Naive thymus-derived CD4-positive, alpha-beta T cell (primary cell): ENCODE measurements around the gene MBTPS1. TPM values are rescaled to one million over a fixed set of nuclear protein-coding genes. Genes with fewer than 3 reads are reported as not detected.
A peak's percentile ranks its signal among the peaks of the same experiment; 100 is the strongest.

Source experiments
- ATAC-seq: fragments of 150-1000 bp; cut with Tn5 transposase; 2 replicates; pipeline ENCODE4 v1.10.0; 2021; ENCODE audit warnings: mild to moderate bottlenecking, moderate library complexity
- CTCF ChIA-PET: fragments of 350-600 bp; sonication (Branson Sonifier 250); formaldehyde crosslinking; loops from one replicate; lab custom pipeline; 2021; ENCODE audit warnings: antibody characterized with exemption; lab: Charles Lee
- POLR2A ChIA-PET: fragments of 350-600 bp; sonication (Branson Sonifier 250); formaldehyde crosslinking; loops from one replicate; lab custom pipeline; 2021; ENCODE audit warnings: antibody characterized with exemption, inconsistent platforms; lab: Charles Lee
- DNase-seq, 9 donors: peaks; one replicate each; pipeline versions ENCODE4 v3.0.0 to v3.0.0-alpha.2; 2020 to 2022; ENCODE audit warnings: mixed read lengths in 1 of 9
- H3K27ac ChIP-seq: one replicate; pipeline ENCODE4 v1.7.0; 2013; ENCODE audit warnings: mild to moderate bottlenecking, low read depth, low read length, moderate library complexity
- H3K27me3 ChIP-seq, 2 donors: one replicate each; pipeline ENCODE4 v1.7.0; 2013; ENCODE audit warnings: low read length in 2 of 2, mild to moderate bottlenecking in 2 of 2, moderate library complexity in 2 of 2; ENCODE audit not compliant: control insufficient read depth in 2 of 2, insufficient read depth in 2 of 2
- H3K36me3 ChIP-seq, 3 experiments: 1 replicate in 2 of 3; 2 replicates in 1 of 3; pipeline ENCODE4 v1.7.0; 2013; ENCODE audit warnings: low read length in 3 of 3, mild to moderate bottlenecking in 3 of 3, moderate library complexity in 1 of 3; ENCODE audit not compliant: insufficient read depth in 3 of 3, control insufficient read depth in 2 of 3
- H3K4me1 ChIP-seq, 2 donors: one replicate each; pipeline ENCODE4 v1.7.0; 2013; ENCODE audit warnings: low read length in 2 of 2, mild to moderate bottlenecking in 2 of 2, moderate library complexity in 1 of 2; ENCODE audit not compliant: control insufficient read depth in 2 of 2, insufficient read depth in 2 of 2
- H3K4me3 ChIP-seq: 2 replicates; pipeline ENCODE4 v1.7.0; 2013; ENCODE audit warnings: mild to moderate bottlenecking, low read length
- H3K9me3 ChIP-seq, 3 experiments: 1 replicate in 2 of 3; 2 replicates in 1 of 3; pipeline ENCODE4 v1.7.0; 2013; ENCODE audit warnings: low read length in 3 of 3; ENCODE audit not compliant: control insufficient read depth in 2 of 3
- H3K27ac Mint-ChIP-seq, 9 donors: one replicate each; pipeline ENCODE4 v1.8.0; 2020 to 2022; ENCODE audit warnings: mixed read lengths in 9 of 9, mild to moderate bottlenecking in 8 of 9, moderate library complexity in 5 of 9, inconsistent platforms in 2 of 9
- H3K27me3 Mint-ChIP-seq, 5 donors: one replicate each; pipeline ENCODE4 v1.8.0; 2021 to 2022; ENCODE audit warnings: mixed read lengths in 5 of 5, mild to moderate bottlenecking in 1 of 5
- H3K36me3 Mint-ChIP-seq, 5 donors: one replicate each; pipeline ENCODE4 v1.8.0; 2020 to 2022; ENCODE audit warnings: mixed read lengths in 5 of 5, mild to moderate bottlenecking in 3 of 5, inconsistent platforms in 1 of 5
- H3K4me1 Mint-ChIP-seq, 7 donors: one replicate each; pipeline ENCODE4 v1.8.0; 2020 to 2022; ENCODE audit warnings: mixed read lengths in 7 of 7, mild to moderate bottlenecking in 3 of 7, inconsistent platforms in 1 of 7
- H3K4me3 Mint-ChIP-seq, 10 donors: one replicate each; pipeline ENCODE4 v1.8.0; 2020 to 2022; ENCODE audit warnings: mild to moderate bottlenecking in 10 of 10, mixed read lengths in 10 of 10, moderate library complexity in 6 of 10, inconsistent platforms in 2 of 10
- H3K9me3 Mint-ChIP-seq, 11 donors: one replicate each; pipeline ENCODE4 v1.8.0; 2020 to 2022; ENCODE audit warnings: mixed read lengths in 11 of 11, mild to moderate bottlenecking in 4 of 11, inconsistent platforms in 1 of 11, moderate library complexity in 1 of 11
- intact Hi-C, 2 donors: fragments of 100-400 bp; cut with micrococcal nuclease; formaldehyde crosslinking; loops; one replicate each; pipeline ENCODE4 v1.15.1; 2023
- polyA plus RNA-seq, 2 donors: library from polyadenylated mRNA; unstranded; fragments of 300-500 nt; fragmentation: Illumina TruSeq; gene quantifications; one replicate each; pipeline ENCODE4 v1.2.3, GENCODE V29; 2021
- total RNA-seq, 6 experiments: library from RNA in 5 of 6; stranded (reverse) in 5 of 6; gene quantifications; 1 replicate in 5 of 6; 2 replicates in 1 of 6; pipeline ENCODE4 v1.2.3 and lab custom pipeline; 2021 to 2026

Gene MBTPS1
- total and polyA plus RNA-seq, 7 experiments from 2014 or later: 48.6 to 157 (median 111) TPM

DNA sequence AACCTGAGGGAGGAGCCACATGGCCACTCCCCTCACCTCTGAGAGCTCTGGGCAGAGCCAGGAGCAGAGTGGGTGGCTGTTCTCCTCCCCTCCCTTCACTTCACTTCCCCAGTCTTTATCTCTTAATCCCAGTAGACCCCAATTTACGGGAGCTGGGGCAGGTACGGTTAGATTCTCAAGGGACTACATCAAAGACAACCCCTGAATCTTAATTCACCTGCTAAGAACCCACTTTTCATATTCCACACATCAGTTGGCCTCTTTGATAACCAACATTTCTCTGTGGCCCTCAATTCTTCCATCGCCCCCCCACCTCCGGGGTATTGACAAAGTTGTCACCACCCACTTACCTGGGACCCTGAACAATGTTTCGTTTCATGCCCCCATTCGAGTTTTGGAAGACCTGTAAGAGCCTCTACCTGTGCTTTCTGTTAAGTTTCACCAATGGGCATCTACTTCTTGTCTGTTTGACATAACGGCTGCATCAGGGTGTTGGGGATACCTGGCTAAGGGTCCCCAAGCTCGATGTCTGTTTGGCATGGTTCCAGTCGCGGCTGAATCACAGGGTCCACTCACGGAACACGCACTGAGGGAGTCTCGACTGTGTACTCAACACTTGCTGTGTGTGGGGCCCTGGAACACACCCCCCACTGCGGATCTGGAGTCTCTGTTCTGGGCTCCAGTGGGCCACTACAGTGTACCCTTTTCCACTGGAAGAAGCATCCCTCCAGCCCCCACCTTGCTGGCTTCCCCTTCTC lies 102.0 kb downstream of the MBTPS1 start:
- Mint-ChIP-seq H3K36me3 (no peaks in the 10 kb centered on the region), H3K27ac (no peak overlapping the region), H3K27me3 (peaks cover 0 to 11% (median 6%) of the 10 kb centered on the region in 5 donors), H3K4me1 (peaks cover 4 to 11% (median 9%) of the 10 kb centered on the region in 7 donors), H3K4me3 (peak overlapping the region in 2 of 10 donors; percentile 43 to 56), H3K9me3 (peaks cover 0 to 14% (median 0%) of the 10 kb centered on the region in 11 donors)
- CTCF ChIA-PET: no interaction called here
- ATAC-seq: no peak
- POLR2A ChIA-PET: no interaction called here
- Histone ChIP-seq H3K36me3 (no peaks in the 10 kb centered on the region), H3K9me3 (no peaks in the 10 kb centered on the region), H3K4me1 (no peaks in the 10 kb centered on the region), H3K27ac (no peak overlapping the region), H3K27me3 (no peaks in the 10 kb centered on the region), H3K4me3 (no peak overlapping the region)
- no peak for DNase-seq
- intact Hi-C loops: no loop called here

DNA sequence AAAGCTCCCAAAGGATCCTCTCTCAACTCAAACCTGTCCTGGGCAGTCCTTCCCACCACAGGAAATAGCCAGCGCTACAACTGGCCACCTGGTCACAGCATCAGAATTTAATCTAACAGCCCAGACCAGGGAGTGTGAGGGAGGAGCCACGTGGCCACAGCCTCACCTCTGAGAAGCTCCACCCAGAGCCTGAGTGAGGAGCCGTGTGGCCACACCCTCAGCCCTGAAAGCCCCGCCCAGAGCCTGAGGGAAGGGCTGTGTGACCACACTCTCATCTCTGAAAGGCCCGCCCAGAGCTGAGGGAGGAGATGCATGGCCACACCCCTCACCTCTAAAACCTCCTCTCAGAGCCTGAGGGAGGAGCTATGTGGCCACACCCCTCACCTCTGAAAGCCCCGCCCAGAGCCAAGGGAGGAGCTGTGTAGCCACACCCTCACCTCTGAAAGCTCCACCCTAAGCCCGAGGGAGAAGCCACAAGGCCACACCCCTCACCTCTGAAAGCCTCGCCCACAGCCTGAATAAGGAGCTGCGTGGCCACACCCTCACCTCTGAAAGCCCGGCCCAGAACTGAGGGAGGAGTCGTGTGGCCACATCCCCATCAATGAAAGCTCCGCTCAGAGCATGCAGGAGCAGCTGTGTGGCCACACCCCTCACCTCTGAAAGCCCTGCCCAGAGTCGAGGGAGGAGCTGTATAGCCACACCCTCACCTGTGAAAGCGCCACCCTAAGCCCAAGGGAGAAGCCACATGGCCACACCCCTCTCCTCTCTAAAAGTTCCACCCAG lies 102.8 kb downstream of the MBTPS1 start:
- intact Hi-C loops: no loop called here
- no peaks in the 10 kb centered on the region for H3K36me3 Mint-ChIP-seq
- Histone ChIP-seq H3K4me3 (no peak overlapping the region), H3K27me3 (no peaks in the 10 kb centered on the region), H3K27ac (no peak overlapping the region), H3K4me1 (no peaks in the 10 kb centered on the region), H3K36me3 (no peaks in the 10 kb centered on the region), H3K9me3 (no peaks in the 10 kb centered on the region)
- H3K4me1 Mint-ChIP-seq: peaks cover 4 to 11% (median 9%) of the 10 kb centered on the region in 7 donors
- peaks cover 0 to 8% (median 0%) of the 10 kb centered on the region in 11 donors for H3K9me3 Mint-ChIP-seq
- POLR2A ChIA-PET: no interaction called here
- peak overlapping the region in 2 of 10 donors; percentile 43 to 56 for H3K4me3 Mint-ChIP-seq
- DNase-seq: peak; percentile 21 to 71 (median 45)
- peak; percentile 85 for ATAC-seq
- peak overlapping the region in 1 of 9 donors; percentile 48 for H3K27ac Mint-ChIP-seq
- CTCF ChIA-PET: no interaction called here
- H3K27me3 Mint-ChIP-seq: peaks cover 0 to 9% (median 6%) of the 10 kb centered on the region in 5 donors

DNA sequence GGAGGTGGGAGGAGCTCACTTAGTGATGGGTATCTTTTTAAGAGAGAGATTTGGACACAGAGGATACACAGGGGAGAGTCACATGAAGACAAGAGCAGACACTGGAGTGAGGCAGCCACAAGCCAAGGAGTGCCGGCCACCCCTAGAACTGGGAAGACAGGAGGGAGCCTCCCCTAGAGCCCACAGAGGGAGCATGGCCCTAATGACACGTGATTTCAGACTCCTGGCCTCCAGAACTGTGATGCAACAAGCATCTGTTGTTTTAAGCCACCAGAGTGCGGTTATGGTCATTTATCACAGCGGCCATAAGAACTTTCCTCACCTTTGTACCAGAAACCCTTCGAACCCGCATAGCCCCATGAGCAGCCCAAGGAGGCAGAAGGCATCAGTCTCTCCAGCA lies 107.5 kb downstream of the MBTPS1 start:
- DNase-seq (no peak), ATAC-seq (no peak)
- intact Hi-C loops: no loop called here
- H3K36me3 ChIP-seq: no peaks in the 10 kb centered on the region
- H3K4me3 ChIP-seq: no peak overlapping the region
- Mint-ChIP-seq H3K4me3 (no peak overlapping the region), H3K4me1 (peaks cover 0 to 6% (median 3%) of the 10 kb centered on the region in 7 donors), H3K27me3 (peaks cover 0 to 10% (median 0%) of the 10 kb centered on the region in 5 donors), H3K36me3 (no peaks in the 10 kb centered on the region), H3K9me3 (peaks cover 0 to under 1% (median 0%) of the 10 kb centered on the region in 11 donors), H3K27ac (no peak overlapping the region)
- POLR2A ChIA-PET: no interaction called here
- no peaks in the 10 kb centered on the region for H3K4me1 ChIP-seq
- CTCF ChIA-PET: no interaction called here
- H3K9me3 ChIP-seq: no peaks in the 10 kb centered on the region
- no peaks in the 10 kb centered on the region for H3K27me3 ChIP-seq
- no peak overlapping the region for H3K27ac ChIP-seq

DNA sequence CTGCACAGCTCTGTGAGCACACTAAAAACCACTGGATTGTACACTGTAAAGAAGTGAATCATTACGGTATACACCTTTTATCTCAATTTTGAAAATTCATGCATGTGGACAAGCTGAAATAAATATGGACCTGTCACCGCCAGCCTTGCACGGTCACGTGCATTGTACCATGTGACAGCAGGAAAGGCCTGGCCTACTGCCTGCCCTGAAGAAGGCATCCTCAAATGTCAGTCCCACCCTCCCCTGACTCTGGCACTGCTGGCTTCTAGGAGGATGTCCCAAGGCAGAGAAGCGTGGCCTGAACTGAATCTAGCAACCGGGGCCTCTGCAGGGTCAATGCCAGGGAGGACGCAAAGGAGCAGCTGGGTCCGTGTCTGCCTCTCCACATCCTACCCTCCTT lies 108.8 kb downstream of the MBTPS1 start:
- Mint-ChIP-seq H3K9me3 (no peaks in the 10 kb centered on the region), H3K4me1 (peaks cover 0 to 2% (median 0%) of the 10 kb centered on the region in 7 donors), H3K36me3 (no peaks in the 10 kb centered on the region), H3K27me3 (peaks cover 0 to 12% (median 0%) of the 10 kb centered on the region in 5 donors), H3K4me3 (no peak overlapping the region), H3K27ac (no peak overlapping the region)
- Histone ChIP-seq H3K27me3 (no peaks in the 10 kb centered on the region), H3K27ac (no peak overlapping the region), H3K4me3 (no peak overlapping the region), H3K9me3 (no peaks in the 10 kb centered on the region), H3K36me3 (no peaks in the 10 kb centered on the region), H3K4me1 (no peaks in the 10 kb centered on the region)
- ChIA-PET CTCF (no interaction called here), POLR2A (no interaction called here)
- intact Hi-C loops: no loop called here
- no peak for DNase-seq
- no peak for ATAC-seq

DNA sequence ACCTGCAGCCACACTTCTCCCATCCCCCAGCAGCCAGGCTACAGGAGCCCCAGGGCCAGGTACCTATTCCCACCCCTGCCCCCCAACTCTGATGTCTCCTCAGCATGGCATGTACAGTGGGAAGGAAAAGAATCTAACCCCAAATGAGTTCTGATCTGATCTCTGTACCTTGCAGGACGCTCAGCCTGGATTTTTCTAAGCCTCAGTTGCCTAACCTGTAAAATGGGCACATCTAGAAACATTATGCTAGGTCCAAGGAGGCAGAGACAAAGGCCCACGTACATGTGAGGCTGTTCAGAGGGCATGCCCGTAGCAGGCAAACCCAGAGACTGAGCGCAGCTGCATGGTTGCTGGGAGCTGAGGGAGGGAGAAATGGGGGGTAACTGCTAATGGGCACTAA lies 109.2 kb downstream of the MBTPS1 start:
- intact Hi-C loops: no loop called here
- Mint-ChIP-seq H3K4me3 (no peak overlapping the region), H3K9me3 (no peaks in the 10 kb centered on the region), H3K27me3 (peaks cover 0 to 12% (median 0%) of the 10 kb centered on the region in 5 donors), H3K27ac (no peak overlapping the region), H3K4me1 (peaks cover 0 to 2% (median 0%) of the 10 kb centered on the region in 7 donors), H3K36me3 (no peaks in the 10 kb centered on the region)
- Histone ChIP-seq H3K4me3 (no peak overlapping the region), H3K36me3 (no peaks in the 10 kb centered on the region), H3K9me3 (no peaks in the 10 kb centered on the region), H3K27ac (no peak overlapping the region), H3K4me1 (no peaks in the 10 kb centered on the region), H3K27me3 (no peaks in the 10 kb centered on the region)
- ChIA-PET CTCF (no interaction called here), POLR2A (no interaction called here)
- DNase-seq (no peak), ATAC-seq (no peak)

DNA sequence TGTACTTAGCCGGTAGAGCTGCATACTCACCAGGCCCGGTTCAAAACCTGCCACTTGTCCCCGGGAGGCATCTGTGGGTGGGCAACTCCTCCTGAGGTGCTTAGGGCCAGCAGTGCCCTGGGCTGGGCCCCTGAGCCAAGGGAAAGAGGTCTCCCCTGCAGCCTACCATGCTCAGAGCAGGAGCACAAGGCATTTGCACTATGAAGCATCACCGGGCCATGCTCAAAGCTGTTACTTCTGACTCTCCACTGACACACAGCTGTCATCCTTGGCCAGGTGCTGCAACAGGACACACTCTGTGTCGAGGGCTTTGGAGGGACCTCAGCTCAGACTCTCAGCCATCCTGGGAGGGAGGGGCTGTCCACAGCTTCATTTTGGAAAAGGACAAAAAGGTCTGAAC lies 111.4 kb downstream of the MBTPS1 start:
- ChIA-PET CTCF (no interaction called here), POLR2A (no interaction called here)
- Histone ChIP-seq H3K36me3 (no peaks in the 10 kb centered on the region), H3K9me3 (no peaks in the 10 kb centered on the region), H3K4me3 (no peak overlapping the region), H3K27me3 (no peaks in the 10 kb centered on the region), H3K27ac (no peak overlapping the region), H3K4me1 (no peaks in the 10 kb centered on the region)
- H3K36me3 Mint-ChIP-seq: no peaks in the 10 kb centered on the region
- H3K27ac Mint-ChIP-seq: no peak overlapping the region
- intact Hi-C loops: no loop called here
- peaks cover 0 to 16% (median 0%) of the 10 kb centered on the region in 5 donors for H3K27me3 Mint-ChIP-seq
- peaks cover 0 to 2% (median 0%) of the 10 kb centered on the region in 7 donors for H3K4me1 Mint-ChIP-seq
- H3K9me3 Mint-ChIP-seq: no peaks in the 10 kb centered on the region
- no peak overlapping the region for H3K4me3 Mint-ChIP-seq
- ATAC-seq (no peak), DNase-seq (no peak)
